Keratinocyte (primary cell): ENCODE results near the gene GRIA4. TPM values are rescaled to one million over a fixed set of nuclear protein-coding genes. Genes with fewer than 3 reads are reported as not detected.

Experiments used
- DNase-seq: peaks from one replicate; pipeline ENCODE4 v3.0.0-alpha.2; 2011; ENCODE audit warnings: low read depth, missing footprints, low spot score
- FAIRE-seq: peaks from 2 replicates; lab custom pipeline; 2011; peaks lifted over from hg19 to GRCh38; lab: Jason Lieb, UNC
- H2AFZ ChIP-seq: 2 replicates; pipeline ENCODE4 v1.6.0; 2012; ENCODE audit warnings: low read length, control low read depth, inconsistent platforms; ENCODE audit not compliant: control insufficient read depth
- H3K27ac ChIP-seq: 2 replicates; pipeline ENCODE4 v1.5.1; 2011; ENCODE audit warnings: low read length; ENCODE audit not compliant: control insufficient read depth, insufficient read depth
- H3K27me3 ChIP-seq: 3 replicates; pipeline ENCODE4 v1.6.0; 2011; ENCODE audit warnings: low read length; ENCODE audit not compliant: control insufficient read depth, insufficient read depth; ENCODE audit errors: extremely low read depth
- H3K36me3 ChIP-seq, 2 experiments: 2 replicates in 1 of 2; 3 replicates in 1 of 2; pipeline ENCODE4 v1.5.1; 2011; ENCODE audit warnings: low read length in 2 of 2, mild to moderate bottlenecking in 1 of 2; ENCODE audit not compliant: control insufficient read depth in 2 of 2, insufficient read depth in 2 of 2; ENCODE audit errors: extremely low read depth in 1 of 2
- H3K4me1 ChIP-seq: 3 replicates; pipeline ENCODE4 v1.5.1; 2011; ENCODE audit warnings: low read length; ENCODE audit not compliant: control insufficient read depth, insufficient read depth; ENCODE audit errors: extremely low read depth
- H3K4me2 ChIP-seq: 3 replicates; pipeline ENCODE4 v1.6.0; 2011; ENCODE audit warnings: low read depth, low read length; ENCODE audit not compliant: control insufficient read depth, insufficient read depth; ENCODE audit errors: extremely low read depth
- H3K4me3 ChIP-seq, 3 experiments: fragments of 200-600 bp in 1 of 3; sonication (generic) in 1 of 3; 2 replicates in 2 of 3; 3 replicates in 1 of 3; pipeline ENCODE4 v1.5.1; 2011 to 2016; ENCODE audit warnings: low read length in 3 of 3, mild to moderate bottlenecking in 3 of 3, control low read depth in 2 of 3, inconsistent platforms in 1 of 3, low read depth in 1 of 3, mixed read lengths in 1 of 3, mixed run types in 1 of 3, moderate library complexity in 1 of 3; ENCODE audit not compliant: control insufficient read depth in 2 of 3, insufficient read depth in 2 of 3; ENCODE audit errors: extremely low read depth in 1 of 3
- H3K79me2 ChIP-seq: 2 replicates; pipeline ENCODE4 v1.6.0; 2012; ENCODE audit warnings: low read length; ENCODE audit not compliant: control insufficient read depth, insufficient read depth
- H3K9ac ChIP-seq: 3 replicates; pipeline ENCODE4 v1.6.0; 2011; ENCODE audit warnings: low read length; ENCODE audit not compliant: control insufficient read depth, insufficient read depth; ENCODE audit errors: extremely low read depth
- H3K9me1 ChIP-seq: 3 replicates; pipeline ENCODE4 v1.6.0; 2011; ENCODE audit warnings: low read length; ENCODE audit not compliant: control insufficient read depth, insufficient read depth; ENCODE audit errors: extremely low read depth
- H3K9me3 ChIP-seq: 2 replicates; pipeline ENCODE4 v1.5.1; 2012; ENCODE audit warnings: low read depth, low read length; ENCODE audit not compliant: control insufficient read depth
- H4K20me1 ChIP-seq: 3 replicates; pipeline ENCODE4 v1.6.0; 2011; ENCODE audit warnings: low read length; ENCODE audit not compliant: control insufficient read depth, insufficient read depth; ENCODE audit errors: extremely low read depth
- EZH2 ChIP-seq: IDR thresholded peaks from one replicate; pipeline ENCODE4 v1.6.1; 2012; ENCODE audit warnings: inconsistent platforms, mild to moderate bottlenecking, low read length, moderate library complexity
- dilution Hi-C: fragments of 300-500 bp; cut with MboI; formaldehyde crosslinking; loops from one replicate; pipeline ENCODE4 v1.7.0; 2020; ENCODE audit warnings: low sequenced_read_pairs; ENCODE audit not compliant: extremely low pct_ligation_motif_present
- polyA plus RNA-seq, 5 experiments: library from polyadenylated mRNA; depleted of rRNA in 3 of 5; stranded (reverse) in 3 of 5; stranded (forward) in 1 of 5; unstranded in 1 of 5; fragments of >200 nt; gene quantifications; 1 replicate in 1 of 5; 2 replicates in 3 of 5; 3 replicates in 1 of 5; pipeline versions ENCODE4 v1.2.1 to v1.2.3, GENCODE V29; 2011 to 2012; ENCODE audit warnings: missing spikeins in 2 of 5, low read depth in 1 of 5, low replicate concordance in 1 of 5
- TF ChIP-seq, protein P1 (sequence below), 3 experiments: IDR thresholded peaks in 1 of 3; conservative IDR thresholded peaks in 1 of 3; optimal IDR thresholded peaks in 1 of 3; 2 replicates in 2 of 3; 3 replicates in 1 of 3; pipeline versions ENCODE3 to v1.5.1; 2011; ENCODE audit warnings: low read length in 3 of 3, mild to moderate bottlenecking in 3 of 3, moderate library complexity in 2 of 3, control low read depth in 1 of 3, inconsistent platforms in 1 of 3; ENCODE audit not compliant: insufficient read depth in 2 of 3; ENCODE audit errors: extremely low read depth in 1 of 3

Gene GRIA4
- polyA plus RNA-seq, 1 donor (not counting 4 experiments of a cell fraction or from before 2014, with no cell fraction given), result not detected

DNA sequence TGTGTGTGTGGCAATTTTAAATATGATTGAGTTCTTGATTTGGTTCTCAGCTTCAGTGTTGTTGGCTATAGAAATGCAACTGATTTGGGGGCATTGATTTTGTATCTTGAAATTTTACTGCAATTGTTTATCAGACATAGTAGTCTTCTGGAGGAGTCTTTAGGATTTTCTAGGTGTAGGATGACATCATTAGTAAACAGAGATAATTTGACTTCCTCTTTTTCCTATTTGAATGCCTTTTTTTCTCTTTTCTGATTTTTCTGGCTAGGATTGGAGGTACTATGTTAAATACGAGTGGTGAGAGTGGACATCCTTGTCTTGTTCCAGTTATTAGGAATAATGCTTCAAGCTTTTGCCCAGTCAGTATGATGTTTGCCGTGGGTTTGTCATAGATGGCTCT lies 287.3 kb downstream of the GRIA4 start:
- TF ChIP-seq, protein P1, sequence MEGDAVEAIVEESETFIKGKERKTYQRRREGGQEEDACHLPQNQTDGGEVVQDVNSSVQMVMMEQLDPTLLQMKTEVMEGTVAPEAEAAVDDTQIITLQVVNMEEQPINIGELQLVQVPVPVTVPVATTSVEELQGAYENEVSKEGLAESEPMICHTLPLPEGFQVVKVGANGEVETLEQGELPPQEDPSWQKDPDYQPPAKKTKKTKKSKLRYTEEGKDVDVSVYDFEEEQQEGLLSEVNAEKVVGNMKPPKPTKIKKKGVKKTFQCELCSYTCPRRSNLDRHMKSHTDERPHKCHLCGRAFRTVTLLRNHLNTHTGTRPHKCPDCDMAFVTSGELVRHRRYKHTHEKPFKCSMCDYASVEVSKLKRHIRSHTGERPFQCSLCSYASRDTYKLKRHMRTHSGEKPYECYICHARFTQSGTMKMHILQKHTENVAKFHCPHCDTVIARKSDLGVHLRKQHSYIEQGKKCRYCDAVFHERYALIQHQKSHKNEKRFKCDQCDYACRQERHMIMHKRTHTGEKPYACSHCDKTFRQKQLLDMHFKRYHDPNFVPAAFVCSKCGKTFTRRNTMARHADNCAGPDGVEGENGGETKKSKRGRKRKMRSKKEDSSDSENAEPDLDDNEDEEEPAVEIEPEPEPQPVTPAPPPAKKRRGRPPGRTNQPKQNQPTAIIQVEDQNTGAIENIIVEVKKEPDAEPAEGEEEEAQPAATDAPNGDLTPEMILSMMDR (optimal IDR thresholded peaks at IDR 0.05 in 1 of 3, IDR thresholded peaks at IDR 0.05 in 1 of 3, conservative IDR thresholded peaks at IDR 0.05 in 1 of 3; ENCODE audit: extremely low read depth in 1 of 3, insufficient read depth in 2 of 3, low read length in 3 of 3), result no peak
- TF ChIP-seq EZH2, result no peak
- no peaks in the 10 kb centered on the region for H3K9me3 ChIP-seq
- no peaks in the 10 kb centered on the region for H3K27me3 ChIP-seq
- H3K4me2 ChIP-seq, result no peak overlapping the region
- no peak for FAIRE-seq
- DNase-seq, result no peak
- H3K36me3 ChIP-seq, result no peaks in the 10 kb centered on the region
- no peaks in the 10 kb centered on the region for H3K9me1 ChIP-seq
- no peaks in the 10 kb centered on the region for H3K4me1 ChIP-seq
- H4K20me1 ChIP-seq, result no peaks in the 10 kb centered on the region
- dilution Hi-C loops, result no loop called here
- no peak overlapping the region for H3K27ac ChIP-seq
- no peak overlapping the region for H3K9ac ChIP-seq
- no peaks in the 10 kb centered on the region for H3K79me2 ChIP-seq
- H3K4me3 ChIP-seq, result no peak overlapping the region
- H2AFZ ChIP-seq, result no peak overlapping the region

DNA sequence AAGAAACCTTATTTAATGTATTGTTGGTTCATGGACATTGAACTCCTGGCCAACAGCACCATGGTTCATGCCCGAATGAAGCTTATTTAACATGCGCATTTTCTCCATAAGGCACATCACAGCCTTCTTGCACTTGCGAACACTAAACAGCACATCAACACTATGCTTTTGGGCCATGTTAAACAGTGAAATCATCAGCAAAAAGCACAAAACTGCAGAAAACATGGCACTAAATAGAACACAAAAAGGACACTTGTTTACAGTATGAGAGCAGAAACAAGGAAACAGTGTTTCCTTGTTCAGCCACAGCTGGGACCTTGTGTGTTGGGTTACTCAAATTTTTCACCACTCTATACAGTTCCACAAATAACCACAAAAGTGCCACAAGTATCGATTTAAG lies 289.9 kb downstream of the GRIA4 start:
- no peak for FAIRE-seq
- no peak for TF ChIP-seq EZH2
- TF ChIP-seq, protein P1 (optimal IDR thresholded peaks at IDR 0.05 in 1 of 3, IDR thresholded peaks at IDR 0.05 in 1 of 3, conservative IDR thresholded peaks at IDR 0.05 in 1 of 3; ENCODE audit: extremely low read depth in 1 of 3, insufficient read depth in 2 of 3, low read length in 3 of 3), result no peak
- dilution Hi-C loops, result no loop called here

More for the DNA sequence above, 289.9 kb downstream of the GRIA4 start:
- DNase-seq, result no peak
- H3K4me3 ChIP-seq, result no peak overlapping the region
- no peaks in the 10 kb centered on the region for H3K9me1 ChIP-seq
- H3K27me3 ChIP-seq, result no peaks in the 10 kb centered on the region
- H3K4me2 ChIP-seq, result no peak overlapping the region
- no peaks in the 10 kb centered on the region for H4K20me1 ChIP-seq
- H3K36me3 ChIP-seq, result no peaks in the 10 kb centered on the region
- no peak overlapping the region for H2AFZ ChIP-seq
- H3K9me3 ChIP-seq, result no peaks in the 10 kb centered on the region
- H3K27ac ChIP-seq, result no peak overlapping the region
- no peaks in the 10 kb centered on the region for H3K79me2 ChIP-seq
- no peak overlapping the region for H3K9ac ChIP-seq
- no peaks in the 10 kb centered on the region for H3K4me1 ChIP-seq
